ENCODE data around the gene POU2AF1.
"Not testable (repeated sequence)": the region's sequence is repeated elsewhere in the genome, so short reads cannot be mapped to it uniquely, and the experiment has no call there.

The POU2AF1 gene

GRCh38 chr11:111322534-111322933, 56.5 kb downstream of the POU2AF1 start:
- H3K4me3 ChIP-seq (ENCODE audit: control insufficient read depth, low read depth, low read length), result no peak overlapping the region
- no peak for TF ChIP-seq CTCF (IDR thresholded peaks at IDR 0.05; ENCODE audit: control insufficient read depth, insufficient read depth, low read depth, low read length, missing control alignments)
- DNase-seq (ENCODE audit: low read depth), result no peak

- TF ChIP-seq CTCF (IDR thresholded peaks at IDR 0.05; ENCODE audit: control insufficient read depth, insufficient read depth, low read depth, low read length, missing control alignments), result no peak
- DNase-seq (ENCODE audit: low read depth), result no peak
- no peak overlapping the region for H3K4me3 ChIP-seq (ENCODE audit: control insufficient read depth, low read depth, low read length)
Observed at GRCh38 chr11:111320728-111321568, 58.1 kb downstream of the POU2AF1 start.

GRCh38 chr11:111320199-111320598, 58.9 kb downstream of the POU2AF1 start:
- not testable (repeated sequence) for DNase-seq (ENCODE audit: low read depth); H3K4me3 ChIP-seq (ENCODE audit: control insufficient read depth, low read depth, low read length)

GRCh38 chr11:111319296-111319695, 59.8 kb downstream of the POU2AF1 start:
- DNase-seq (ENCODE audit: low read depth), result no peak
- H3K4me3 ChIP-seq (ENCODE audit: control insufficient read depth, low read depth, low read length), result no peak overlapping the region
- TF ChIP-seq CTCF (IDR thresholded peaks at IDR 0.05; ENCODE audit: control insufficient read depth, insufficient read depth, low read depth, low read length, missing control alignments), result no peak

- no peak for DNase-seq (ENCODE audit: low read depth)
- H3K4me3 ChIP-seq (ENCODE audit: control insufficient read depth, low read depth, low read length), result no peak overlapping the region
- TF ChIP-seq CTCF (IDR thresholded peaks at IDR 0.05; ENCODE audit: control insufficient read depth, insufficient read depth, low read depth, low read length, missing control alignments), result no peak
Observed at GRCh38 chr11:111312076-111312475, 67.0 kb downstream of the POU2AF1 start.

- TF ChIP-seq CTCF (IDR thresholded peaks at IDR 0.05; ENCODE audit: control insufficient read depth, insufficient read depth, low read depth, low read length, missing control alignments), result no peak
- no peak for DNase-seq (ENCODE audit: low read depth)
Observed at GRCh38 chr11:111310723-111311122, 68.4 kb downstream of the POU2AF1 start.

GRCh38 chr11:111310088-111310487, 69.0 kb downstream of the POU2AF1 start:
- H3K4me3 ChIP-seq (ENCODE audit: control insufficient read depth, low read depth, low read length), result no peak overlapping the region
- no peak for DNase-seq (ENCODE audit: low read depth)
- no peak for TF ChIP-seq CTCF (IDR thresholded peaks at IDR 0.05; ENCODE audit: control insufficient read depth, insufficient read depth, low read depth, low read length, missing control alignments)

More at GRCh38 chr11:111310723-111311122, 68.4 kb downstream of the POU2AF1 start:
- no peak overlapping the region for H3K4me3 ChIP-seq (ENCODE audit: control insufficient read depth, low read depth, low read length)

Data from AG09309 (cell line).